HG02623 (cell line): ENCODE results near the gene EIF3L.

Source experiments
- ATAC-seq: cut with Tn5 transposase; IDR thresholded peaks from one replicate; pipeline ENCODE4 v1.9.1; 2021; ENCODE audit warnings: moderate library complexity; ENCODE audit not compliant: unreplicated experiment

EIF3L gene

DNA sequence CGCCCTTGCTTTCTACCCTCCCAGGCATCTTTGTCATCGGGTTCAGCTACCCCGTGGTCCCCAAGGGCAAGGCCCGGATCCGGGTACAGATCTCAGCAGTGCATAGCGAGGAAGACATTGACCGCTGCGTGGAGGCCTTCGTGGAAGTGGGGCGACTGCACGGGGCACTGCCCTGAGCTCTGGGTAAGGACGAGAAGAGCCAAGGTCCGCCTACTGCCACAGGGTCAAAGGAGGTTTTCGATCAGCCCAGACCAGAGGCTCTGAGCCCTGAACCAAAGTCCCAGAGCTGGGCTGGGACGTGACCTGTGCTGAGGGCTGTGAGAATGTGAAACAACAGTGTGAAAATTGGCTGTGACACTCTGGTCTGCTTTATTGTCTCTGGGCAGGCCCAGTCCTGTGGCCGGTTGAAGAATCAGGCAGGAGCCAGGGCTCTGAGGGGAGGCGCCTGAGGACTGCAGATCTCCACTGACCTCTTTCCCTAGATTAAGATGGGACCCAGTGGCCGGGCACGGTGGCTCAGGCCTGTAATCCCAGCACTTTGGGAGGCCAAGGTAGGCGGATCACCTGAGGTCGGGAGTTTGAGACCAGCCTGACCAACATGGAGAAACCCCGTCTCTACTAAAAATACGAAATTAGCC is 32.6 kb upstream of the EIF3L start:
- no peak for ATAC-seq

GRCh38 chr22:37817705-37818408 is 31.4 kb upstream of the EIF3L start:
- ATAC-seq = no peak

GRCh38 chr22:37818409-37819104 is 30.7 kb upstream of the EIF3L start:
- no peak for ATAC-seq

DNA sequence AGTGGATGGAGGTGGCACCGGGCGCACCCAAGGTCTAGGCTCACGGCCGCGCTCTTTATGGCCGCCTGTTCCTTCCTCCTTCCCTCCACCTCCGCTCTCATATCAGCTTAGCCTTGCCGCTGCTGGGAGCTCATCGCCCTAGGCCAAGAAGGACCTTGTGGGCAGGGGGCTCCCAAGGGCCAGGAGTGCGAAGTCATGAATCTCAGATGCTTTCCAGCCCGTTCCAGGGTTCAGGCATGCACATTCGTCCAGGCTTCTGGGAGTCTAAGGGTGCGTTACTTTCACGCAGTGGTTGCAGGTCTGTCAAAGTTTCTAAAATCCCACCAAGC is 30.1 kb upstream of the EIF3L start:
- no peak for ATAC-seq

DNA sequence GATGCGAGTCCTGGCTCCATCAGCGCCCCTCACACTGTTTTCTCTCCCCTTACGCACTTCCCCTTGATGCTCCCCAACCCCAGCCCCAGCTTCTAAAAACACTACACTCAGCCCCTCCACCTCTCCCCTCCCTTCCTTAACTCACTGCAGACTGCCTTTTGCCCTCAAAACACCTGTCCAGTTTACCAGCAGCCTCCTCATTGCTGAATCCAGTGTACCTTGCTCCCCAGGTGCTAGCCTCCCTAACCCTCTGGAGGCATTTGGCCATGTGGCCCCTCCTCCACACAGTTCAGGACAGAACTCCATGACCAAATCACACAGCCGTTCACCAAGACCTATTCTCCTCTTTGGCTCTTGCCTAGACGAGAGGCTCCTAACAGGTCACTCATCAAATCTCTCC is 28.9 kb upstream of the EIF3L start:
- no peak for ATAC-seq

DNA sequence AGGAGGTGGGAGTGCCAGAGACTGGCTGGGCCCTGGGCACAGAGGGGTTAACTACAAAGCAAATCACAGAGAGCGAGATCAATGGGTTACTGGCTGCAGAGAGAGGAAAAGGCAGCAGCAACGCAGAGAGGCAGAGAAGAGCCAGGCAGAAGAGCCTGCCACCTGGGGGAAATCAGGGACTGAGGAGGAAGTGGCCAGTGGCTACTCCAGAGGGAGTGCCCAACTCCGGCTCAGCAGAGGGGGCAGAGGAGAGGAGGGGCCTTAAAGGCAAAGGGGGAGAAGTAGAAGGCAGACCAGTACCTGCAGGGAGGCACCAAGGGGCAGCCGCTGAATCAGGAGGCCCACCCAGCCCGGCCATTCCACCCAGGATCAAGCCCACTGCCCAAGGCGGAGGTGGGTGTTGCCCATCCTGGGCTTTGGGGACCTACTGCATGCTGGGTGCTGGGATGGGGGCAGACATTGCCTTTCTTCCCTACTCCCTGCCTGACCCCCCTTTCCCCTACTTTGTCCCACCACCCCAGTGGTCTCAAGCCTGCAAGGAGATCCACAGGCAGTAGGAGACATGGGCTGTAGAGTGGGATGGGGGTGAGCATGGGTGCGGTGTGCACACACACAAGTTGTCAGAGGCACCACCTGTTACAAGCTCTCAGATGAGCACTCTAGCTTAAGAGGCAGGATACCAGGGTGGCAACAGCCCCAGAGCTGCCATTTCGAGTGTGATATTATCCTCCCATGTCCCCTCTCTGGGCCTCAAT is 27.0 kb upstream of the EIF3L start:
- no peak for ATAC-seq

GRCh38 chr22:37823134-37823985 is 25.9 kb upstream of the EIF3L start, which contains the start of gene GALR3:
Gene GALR3 (plus strand): TSS chr22:37823382. CDS start chr22:37823407, 25 bp downstream.
- no peak for ATAC-seq

- ATAC-seq = no peak
Measured at GRCh38 chr22:37824674-37825641, 24.3 kb upstream of the EIF3L start.

DNA sequence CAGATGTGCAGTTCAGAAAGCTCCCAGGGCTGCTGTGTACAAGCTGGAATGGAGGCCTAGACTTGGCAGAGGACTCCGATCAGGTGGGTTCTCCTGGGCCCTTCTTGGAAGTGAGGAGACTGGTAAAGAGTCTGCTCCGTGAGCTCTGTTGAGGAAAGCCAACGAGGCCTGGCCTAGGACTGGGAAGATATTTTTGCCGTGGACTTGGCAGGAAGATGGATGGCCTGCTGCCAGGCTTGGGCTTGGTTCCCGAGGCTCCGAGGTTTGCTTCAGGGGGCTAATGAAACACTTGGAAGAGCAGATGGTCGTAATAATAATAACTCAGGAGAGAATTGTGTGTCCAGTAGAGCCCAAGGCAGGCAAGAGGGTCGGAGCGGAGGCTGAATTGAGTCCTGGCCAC is 22.2 kb upstream of the EIF3L start:
- no peak for ATAC-seq

GRCh38 chr22:37830093-37830842 is 19.0 kb upstream of the EIF3L start:
- ATAC-seq = no peak

DNA sequence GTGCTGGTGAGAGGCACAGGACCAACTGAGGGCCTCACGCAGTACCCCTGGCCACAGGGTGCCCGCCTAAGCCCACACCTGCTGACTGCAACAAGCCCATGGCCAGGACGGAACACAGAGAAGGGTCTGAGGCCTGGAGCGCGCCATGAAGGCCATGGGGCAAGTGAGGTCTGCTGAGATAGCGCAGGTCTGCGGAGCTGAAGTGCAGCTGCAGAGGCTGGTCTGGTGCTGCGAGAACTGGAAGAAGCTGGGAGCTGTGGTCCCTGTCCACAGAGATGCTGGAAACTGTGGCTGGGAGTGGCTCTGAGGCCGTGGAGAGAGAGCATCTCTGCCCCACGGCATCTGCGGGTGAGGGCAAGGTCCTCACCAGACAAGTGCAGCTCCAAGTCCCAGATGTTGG is 17.7 kb upstream of the EIF3L start:
- ATAC-seq = no peak

GRCh38 chr22:37832022-37832857 is 17.0 kb upstream of the EIF3L start:
- ATAC-seq = no peak

GRCh38 chr22:37842015-37842793 is 7.0 kb upstream of the EIF3L start:
- ATAC-seq = no peak

DNA sequence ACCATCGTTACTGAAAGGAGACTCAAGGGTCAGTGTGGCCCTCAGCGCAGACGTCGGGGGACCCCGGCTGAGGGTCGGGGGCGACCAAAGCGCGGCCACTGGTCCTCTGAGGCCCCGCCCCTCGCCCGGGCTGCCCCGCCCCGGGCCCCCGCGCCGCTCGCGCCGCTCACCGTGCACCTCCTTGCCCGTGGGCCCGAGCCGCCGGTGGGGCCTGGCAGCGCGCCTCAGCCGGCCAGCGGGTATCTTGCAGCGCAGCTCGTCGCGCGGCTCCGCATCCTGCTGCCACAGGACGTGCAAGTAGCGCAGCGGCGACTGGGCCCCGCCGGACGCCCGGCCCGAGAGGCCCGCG is 5.5 kb upstream of the EIF3L start:
- peak; percentile 34 for ATAC-seq

- no peak for ATAC-seq
Measured at GRCh38 chr22:37844904-37845329, 4.3 kb upstream of the EIF3L start.

GRCh38 chr22:37846433-37846832 is 2.8 kb upstream of the EIF3L start:
- ATAC-seq = no peak

GRCh38 chr22:37848587-37849088 is 581 bp upstream of the EIF3L start:
- no peak for ATAC-seq
